ENCODE measurements around the gene AQP6. TPM values are rescaled to one million over a fixed set of nuclear protein-coding genes. Genes with fewer than 3 reads are reported as not detected.
A peak's percentile ranks its signal among the peaks of the same experiment; 100 is the strongest.

AQP6 gene
- total RNA-seq, 1 donor from 2014 or later, result 0.29 TPM

GRCh38 chr12:49939307-49939706 lies 33.4 kb upstream of the AQP6 start:
- H3K27ac Mint-ChIP-seq, result peak overlapping the region; percentile 79
- H3K4me1 Mint-ChIP-seq (ENCODE audit: low read depth), result peaks cover 34% of the 10 kb centered on the region
- DNase-seq (ENCODE audit: low spot score, unreplicated experiment), result no peak
- H3K36me3 Mint-ChIP-seq (ENCODE audit: insufficient read depth), result no peaks in the 10 kb centered on the region
- H3K9me3 Mint-ChIP-seq (ENCODE audit: low read depth), result peaks cover 4% of the 10 kb centered on the region
- no peak for TF ChIP-seq CTCF (IDR thresholded peaks at IDR 0.05; ENCODE audit: unreplicated experiment)
- H3K27me3 Mint-ChIP-seq, result peaks cover 17% of the 10 kb centered on the region
- no peak overlapping the region for H3K4me3 Mint-ChIP-seq (ENCODE audit: low read depth)

- H3K4me3 Mint-ChIP-seq (ENCODE audit: low read depth), result no peak overlapping the region
- TF ChIP-seq CTCF (IDR thresholded peaks at IDR 0.05; ENCODE audit: unreplicated experiment), result no peak
- peaks cover 21% of the 10 kb centered on the region for H3K27me3 Mint-ChIP-seq
- no peak for DNase-seq (ENCODE audit: low spot score, unreplicated experiment)
- no peak overlapping the region for H3K27ac Mint-ChIP-seq
- no peaks in the 10 kb centered on the region for H3K36me3 Mint-ChIP-seq (ENCODE audit: insufficient read depth)
- H3K4me1 Mint-ChIP-seq (ENCODE audit: low read depth), result peaks cover 36% of the 10 kb centered on the region
- peaks cover 1% of the 10 kb centered on the region for H3K9me3 Mint-ChIP-seq (ENCODE audit: low read depth)
Observed at GRCh38 chr12:49939707-49940106, 33.0 kb upstream of the AQP6 start.

DNA sequence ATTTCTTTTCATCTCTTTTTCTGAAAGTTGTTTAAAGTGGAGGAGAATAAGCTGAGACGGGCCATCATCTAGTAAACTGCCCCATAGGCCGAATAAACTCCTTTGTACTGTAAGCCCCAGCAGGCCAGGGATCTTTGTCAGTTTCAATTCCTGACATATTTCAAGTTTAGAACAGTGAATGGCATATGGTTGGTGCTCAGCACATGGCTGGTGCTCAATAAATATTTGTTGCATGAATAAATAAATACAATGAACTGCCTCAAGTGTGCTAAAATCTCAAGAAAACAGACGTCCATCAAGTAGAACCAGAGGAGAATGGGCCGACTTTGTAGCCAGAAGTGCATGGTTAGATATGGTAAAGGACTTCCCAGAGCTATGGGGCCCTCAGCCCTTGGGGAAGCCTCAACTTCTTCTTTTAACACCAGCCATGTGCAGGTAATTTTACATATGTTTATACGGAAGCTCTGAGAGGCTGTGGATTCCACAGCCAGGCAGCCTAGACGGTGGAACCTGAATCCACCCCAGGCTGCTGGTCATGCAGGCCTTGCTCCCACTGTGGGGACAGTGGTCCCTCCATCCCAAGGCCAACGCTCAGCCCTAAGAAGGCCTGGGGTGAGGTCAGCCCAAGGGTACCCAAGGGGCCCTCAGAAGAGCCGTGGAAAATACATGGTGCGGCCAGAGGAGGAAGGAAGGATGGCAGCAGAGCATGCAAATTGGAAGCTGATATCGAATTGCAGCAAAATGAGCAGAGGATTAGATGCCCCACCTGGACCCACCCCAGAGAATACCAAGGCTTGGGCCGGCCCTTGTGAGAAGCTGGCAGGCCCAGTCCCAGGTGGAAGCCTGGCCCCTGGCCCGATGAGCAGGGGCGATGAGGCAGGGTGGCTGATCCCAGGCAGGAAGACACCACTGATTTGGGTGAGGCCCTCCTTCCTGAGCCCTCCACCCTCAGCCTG lies 30.9 kb upstream of the AQP6 start:
- TF ChIP-seq CTCF (IDR thresholded peaks at IDR 0.05; ENCODE audit: unreplicated experiment), result no peak
- Mint-ChIP-seq H3K36me3 (ENCODE audit: insufficient read depth) (no peaks in the 10 kb centered on the region), H3K4me1 (ENCODE audit: low read depth) (peaks cover 44% of the 10 kb centered on the region), H3K9me3 (ENCODE audit: low read depth) (no peaks in the 10 kb centered on the region), H3K4me3 (ENCODE audit: low read depth) (no peak overlapping the region), H3K27ac (no peak overlapping the region), H3K27me3 (peaks cover 34% of the 10 kb centered on the region)
- DNase-seq (ENCODE audit: low spot score, unreplicated experiment), result no peak

DNA sequence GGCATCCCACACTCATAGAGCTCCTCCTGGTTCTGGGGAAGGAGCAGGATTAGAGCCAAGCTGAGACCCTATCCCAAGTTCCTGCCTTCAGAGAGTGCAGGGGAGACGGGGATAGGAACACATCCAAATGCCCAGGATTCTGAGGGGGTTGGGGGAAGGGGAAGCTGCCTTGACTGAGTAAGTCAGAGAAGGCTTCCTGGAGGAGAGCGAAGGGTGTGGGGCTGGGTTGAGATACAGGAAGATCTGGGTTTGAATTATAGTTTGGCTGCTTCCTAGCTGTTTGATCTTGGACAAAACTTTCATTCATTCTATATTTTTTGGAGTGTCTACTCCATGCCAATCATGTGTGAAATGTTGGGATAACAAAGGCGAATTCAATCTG lies 30.2 kb upstream of the AQP6 start:
- Mint-ChIP-seq H3K27me3 (peaks cover 36% of the 10 kb centered on the region), H3K4me3 (ENCODE audit: low read depth) (no peak overlapping the region), H3K36me3 (ENCODE audit: insufficient read depth) (no peaks in the 10 kb centered on the region), H3K9me3 (ENCODE audit: low read depth) (no peaks in the 10 kb centered on the region), H3K4me1 (ENCODE audit: low read depth) (peaks cover 38% of the 10 kb centered on the region), H3K27ac (no peak overlapping the region)
- no peak for TF ChIP-seq CTCF (IDR thresholded peaks at IDR 0.05; ENCODE audit: unreplicated experiment)
- DNase-seq (ENCODE audit: low spot score, unreplicated experiment), result no peak

DNA sequence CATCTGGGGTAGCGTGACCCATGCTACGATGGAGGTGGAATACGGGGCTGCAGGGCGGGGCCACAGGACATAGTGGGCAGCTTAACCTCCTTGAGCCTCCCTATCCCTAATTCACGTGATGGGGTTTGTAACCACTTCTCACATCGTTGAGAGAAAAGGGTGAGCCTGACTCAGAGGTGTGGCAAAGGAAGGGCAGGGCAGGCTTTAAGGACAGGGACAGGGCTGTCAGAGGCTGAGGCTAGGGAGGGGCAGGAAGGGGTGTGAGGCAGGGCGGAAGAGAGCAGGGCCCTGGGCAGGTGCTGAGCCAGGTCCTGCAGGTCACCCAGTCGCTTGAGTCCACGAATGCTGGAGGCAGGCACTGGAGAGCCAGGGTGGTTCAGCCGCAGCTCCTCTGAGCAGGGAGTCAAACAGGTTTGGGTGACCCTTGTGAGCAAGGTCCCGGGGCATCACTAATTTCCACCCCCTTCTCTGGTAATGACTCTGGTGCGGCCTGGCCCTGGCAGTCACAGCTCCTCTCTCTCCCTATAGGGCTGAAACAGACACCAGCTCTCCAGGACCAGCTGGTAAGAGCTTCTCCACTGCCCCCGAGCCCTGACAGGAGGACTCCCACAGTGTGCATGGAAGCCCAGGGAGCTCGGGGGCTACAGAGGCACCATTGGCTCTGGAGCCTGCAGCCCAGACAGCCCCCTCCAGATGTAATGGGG lies 29.7 kb upstream of the AQP6 start:
- no peak overlapping the region for H3K27ac Mint-ChIP-seq
- no peak overlapping the region for H3K4me3 Mint-ChIP-seq (ENCODE audit: low read depth)
- DNase-seq (ENCODE audit: low spot score, unreplicated experiment), result no peak
- peaks cover 37% of the 10 kb centered on the region for H3K4me1 Mint-ChIP-seq (ENCODE audit: low read depth)
- H3K27me3 Mint-ChIP-seq, result peaks cover 39% of the 10 kb centered on the region
- H3K36me3 Mint-ChIP-seq (ENCODE audit: insufficient read depth), result no peaks in the 10 kb centered on the region
- no peaks in the 10 kb centered on the region for H3K9me3 Mint-ChIP-seq (ENCODE audit: low read depth)
- no peak for TF ChIP-seq CTCF (IDR thresholded peaks at IDR 0.05; ENCODE audit: unreplicated experiment)
